ENCODE data around the gene SMIM24.
"Not testable (repeated sequence)": the region's sequence is repeated elsewhere in the genome, so short reads cannot be mapped to it uniquely, and the experiment has no call there.

SMIM24 gene

GRCh38 chr19:3454656-3455392 is 25.5 kb downstream of the SMIM24 start:
- no peak for DNase-seq

- DNase-seq = no peak
Observed at GRCh38 chr19:3453840-3454239, 26.5 kb downstream of the SMIM24 start.

DNA sequence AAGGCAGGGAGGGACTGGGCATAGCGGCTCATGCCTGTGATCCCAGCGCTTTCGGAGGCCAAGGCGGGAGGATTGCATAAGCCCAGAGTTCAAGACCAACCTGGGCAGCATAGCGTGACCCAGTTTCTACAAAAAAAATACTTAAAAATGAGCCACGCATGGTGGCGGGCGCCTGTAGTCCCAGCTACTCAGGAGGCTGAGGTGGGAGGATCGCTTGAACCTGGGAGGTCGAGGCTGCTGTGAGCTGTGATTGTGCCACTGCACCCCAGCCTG is 27.4 kb downstream of the SMIM24 start:
- not testable (repeated sequence) for DNase-seq

DNA sequence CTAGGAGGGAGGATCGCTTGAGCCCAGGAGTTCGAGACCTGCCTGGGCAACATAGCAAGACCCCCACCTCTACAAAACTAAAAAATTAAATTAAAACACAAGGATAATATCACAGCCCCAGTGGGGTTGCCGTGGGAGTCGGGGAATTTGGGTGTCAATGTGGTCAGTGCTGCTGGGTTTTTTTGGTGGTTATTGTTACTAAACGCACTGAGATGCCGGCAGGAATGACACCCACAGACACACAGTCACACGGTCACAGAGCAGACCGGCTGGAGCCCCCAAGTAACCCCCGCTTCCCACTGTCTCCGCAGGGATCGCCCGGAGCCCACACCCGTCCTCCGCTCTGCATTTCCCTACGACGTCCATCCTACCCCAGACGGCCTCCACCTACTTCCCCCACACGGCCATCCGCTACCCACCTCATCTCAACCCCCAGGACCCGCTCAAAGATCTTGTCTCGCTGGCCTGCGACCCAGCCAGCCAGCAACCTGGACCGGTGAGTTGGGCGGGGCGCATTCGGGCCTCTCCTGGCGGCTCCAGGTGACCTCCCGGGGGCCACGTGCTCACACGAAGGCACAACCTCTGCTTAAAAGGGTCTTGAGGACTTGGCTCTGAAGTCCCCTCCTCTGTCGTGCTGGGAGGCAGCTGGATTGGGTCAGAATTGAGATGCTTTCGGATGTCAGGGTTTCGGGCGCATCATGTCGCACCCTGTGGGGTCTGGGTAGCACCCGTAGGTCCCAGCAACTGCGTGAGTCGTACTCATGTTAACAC is 28.0 kb downstream of the SMIM24 start:
- no peak for DNase-seq

- DNase-seq = no peak
Observed at GRCh38 chr19:3451451-3451866, 28.9 kb downstream of the SMIM24 start.

- peak; percentile 83 for DNase-seq
Observed at GRCh38 chr19:3450796-3451411, 29.4 kb downstream of the SMIM24 start.

GRCh38 chr19:3448616-3449334 is 31.6 kb downstream of the SMIM24 start:
- DNase-seq = no peak

DNA sequence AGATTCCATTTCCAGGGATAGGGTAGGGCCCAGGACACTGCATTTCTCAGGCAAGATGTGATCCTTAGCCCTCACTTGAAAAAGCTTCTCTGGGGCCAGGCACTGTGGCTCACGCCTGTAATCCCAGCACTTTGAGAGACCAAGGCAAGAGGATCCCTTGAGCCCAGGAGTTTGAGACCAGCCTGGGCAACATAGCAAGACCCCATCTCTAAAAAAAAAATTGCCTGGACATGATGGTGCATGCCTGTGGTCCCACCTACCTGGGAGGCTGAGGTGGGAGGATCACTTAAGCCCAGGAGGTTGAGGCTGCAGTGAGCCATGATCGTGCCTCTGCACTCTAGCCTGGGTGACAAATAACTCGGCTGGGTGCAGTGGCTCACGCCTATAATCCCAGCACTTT is 33.7 kb downstream of the SMIM24 start:
- not testable (repeated sequence) for DNase-seq

DNA sequence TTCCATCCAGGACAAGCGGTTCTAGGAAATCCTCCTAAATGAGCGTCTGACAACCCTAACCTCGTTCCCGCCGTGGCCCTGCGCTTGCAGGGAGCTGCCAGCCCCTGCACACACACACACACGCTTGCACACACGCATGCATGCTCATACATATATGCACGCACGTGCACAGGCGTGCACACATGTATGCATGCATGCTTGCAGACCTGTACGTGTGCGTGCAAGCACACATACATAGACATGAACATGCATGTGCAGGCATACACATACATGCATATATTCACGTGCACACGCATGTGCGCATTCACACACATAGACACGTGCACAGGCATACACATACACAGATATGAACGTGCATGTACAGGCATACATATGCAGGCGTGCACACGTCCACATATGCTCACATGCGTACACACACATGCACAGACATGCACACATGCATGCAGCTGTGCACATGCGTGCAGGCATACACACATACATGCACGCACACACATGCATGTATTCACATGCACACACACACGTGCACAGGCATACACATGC is 35.6 kb downstream of the SMIM24 start:
- no peak for DNase-seq

DNA sequence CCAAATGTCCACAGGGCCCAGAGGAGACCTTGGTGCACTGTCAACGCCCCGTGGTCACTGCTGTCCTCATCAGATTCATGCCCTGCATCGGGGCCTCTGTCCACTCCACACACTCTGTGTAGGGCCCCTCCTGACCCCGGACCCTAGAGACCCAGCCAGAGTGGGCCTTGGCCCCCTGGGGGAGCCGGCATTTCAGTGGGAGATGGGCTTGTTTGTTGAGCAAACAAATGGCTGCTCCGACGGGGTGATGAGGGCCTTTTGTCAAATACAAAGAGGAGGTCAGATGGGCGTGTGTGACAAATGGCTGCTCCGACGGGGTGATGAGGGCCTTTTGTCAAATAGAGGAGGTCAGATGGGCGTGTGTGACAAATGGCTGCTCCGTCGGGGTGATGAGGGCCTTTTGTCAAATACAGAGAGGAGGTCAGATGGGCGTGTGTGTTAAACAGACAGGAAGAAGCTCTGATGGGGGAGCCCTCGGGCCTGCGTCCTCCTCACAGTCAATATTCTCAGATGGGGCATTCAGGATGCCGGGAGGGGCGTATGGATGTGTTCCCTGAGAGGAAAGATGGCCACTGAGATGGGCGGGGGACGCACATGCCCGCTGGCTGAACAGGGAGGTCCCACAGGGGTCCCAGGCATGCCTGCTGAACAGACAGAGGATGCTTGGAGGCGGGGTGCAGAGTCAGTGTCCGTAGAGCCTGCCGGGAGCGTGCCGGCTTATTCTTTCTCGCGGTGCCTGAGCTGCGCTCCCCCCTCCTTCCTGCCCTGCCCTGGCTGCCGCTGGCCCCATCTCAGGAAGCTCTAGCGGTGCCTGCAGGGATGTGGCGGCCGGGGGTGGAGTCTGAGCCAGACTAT is 36.3 kb downstream of the SMIM24 start:
- no peak for DNase-seq

DNA sequence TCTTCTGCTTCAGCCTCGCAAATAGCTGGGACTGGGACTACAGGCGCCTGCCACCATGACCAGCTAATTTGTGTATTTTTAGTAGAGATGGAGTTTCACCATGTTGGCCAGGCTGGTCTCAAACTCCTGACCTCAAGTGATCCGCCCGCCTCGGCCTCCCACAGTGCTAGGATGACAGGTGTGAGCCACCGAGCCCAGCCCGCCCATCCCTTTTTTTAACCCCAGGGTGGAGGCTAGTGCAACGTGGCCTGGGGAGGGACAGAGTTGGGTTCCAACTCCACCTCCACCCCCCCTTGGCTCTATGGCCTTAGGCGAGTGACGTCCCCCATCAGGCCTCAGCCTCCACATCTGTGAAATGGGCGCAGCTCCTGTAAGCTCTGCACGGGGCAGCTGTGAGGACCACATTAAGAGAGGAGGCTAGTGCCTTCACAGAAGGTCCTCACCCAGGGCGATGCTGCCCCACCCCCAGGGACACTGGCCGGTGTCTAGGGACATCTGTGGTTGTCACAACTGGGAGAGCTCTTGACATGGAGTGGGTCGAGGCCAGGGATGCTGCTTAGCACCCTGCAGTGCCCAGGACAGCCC is 37.7 kb downstream of the SMIM24 start:
- no peak for DNase-seq

GRCh38 chr19:3441986-3442329 is 38.4 kb downstream of the SMIM24 start:
- no peak for DNase-seq

- DNase-seq = no peak
Observed at GRCh38 chr19:3441089-3441985, 39.0 kb downstream of the SMIM24 start.

DNA sequence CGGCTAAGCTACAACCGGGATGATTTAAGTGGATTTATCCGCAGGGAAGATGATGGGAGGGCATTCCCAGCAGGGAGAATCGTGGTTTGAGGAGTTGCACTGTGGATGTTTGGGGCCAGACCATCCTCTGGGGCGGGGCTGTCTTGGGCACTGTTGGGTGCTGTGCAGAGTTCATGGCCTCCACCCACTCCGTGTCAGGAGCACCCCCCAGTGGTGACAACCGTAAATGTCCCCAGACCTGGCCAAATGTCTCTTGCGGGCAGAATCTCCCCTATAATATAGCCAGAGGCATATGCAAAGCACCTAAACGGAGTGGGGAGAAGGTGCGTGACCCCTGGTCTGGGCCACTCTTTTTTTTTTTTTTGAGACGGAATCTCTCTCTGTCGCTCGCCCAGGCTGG is 40.2 kb downstream of the SMIM24 start:
- no peak for DNase-seq

DNA sequence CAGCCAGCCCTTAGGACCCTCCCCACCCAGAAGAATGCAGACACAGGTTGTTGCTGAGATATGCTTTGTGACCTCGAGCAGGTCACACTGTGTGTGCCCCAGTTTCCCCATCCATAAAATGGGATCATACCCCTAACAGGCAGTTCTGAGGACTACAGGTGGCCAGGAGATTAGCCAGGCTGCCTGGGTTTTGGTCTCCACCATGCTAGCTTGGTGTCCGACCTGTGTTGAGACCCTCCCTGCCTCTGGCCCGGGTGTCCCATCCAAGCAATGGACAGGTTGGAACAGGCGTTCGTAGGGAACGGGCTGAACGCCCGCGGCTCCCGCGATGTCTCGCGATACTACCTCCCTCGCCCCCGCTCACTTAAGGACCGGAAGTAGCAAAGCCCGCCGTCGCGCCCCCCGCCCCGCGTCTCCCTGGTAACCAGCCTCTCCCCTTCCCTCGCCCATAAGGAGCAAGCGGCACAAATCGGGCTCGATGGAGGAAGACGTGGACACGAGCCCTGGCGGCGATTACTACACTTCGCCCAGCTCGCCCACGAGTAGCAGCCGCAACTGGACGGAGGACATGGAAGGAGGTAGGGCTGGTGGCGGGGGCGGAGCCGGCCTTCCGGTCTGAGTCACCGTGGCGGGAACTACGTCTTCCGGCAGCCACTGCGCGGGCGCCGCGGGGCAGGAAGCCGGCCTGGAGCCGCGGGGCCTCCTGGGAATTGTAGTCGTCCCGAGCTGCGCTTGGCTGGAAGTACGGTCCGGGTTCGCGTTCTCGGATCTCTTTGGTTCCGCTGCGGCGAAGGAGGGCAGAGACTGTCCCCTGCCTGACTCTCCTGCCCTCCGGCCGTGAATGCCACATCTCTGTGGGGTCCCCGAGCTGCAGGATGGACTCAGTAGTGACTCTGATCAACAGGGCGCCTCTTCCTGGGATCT is 45.4 kb downstream of the SMIM24 start:
- DNase-seq = peak; percentile 94

DNA sequence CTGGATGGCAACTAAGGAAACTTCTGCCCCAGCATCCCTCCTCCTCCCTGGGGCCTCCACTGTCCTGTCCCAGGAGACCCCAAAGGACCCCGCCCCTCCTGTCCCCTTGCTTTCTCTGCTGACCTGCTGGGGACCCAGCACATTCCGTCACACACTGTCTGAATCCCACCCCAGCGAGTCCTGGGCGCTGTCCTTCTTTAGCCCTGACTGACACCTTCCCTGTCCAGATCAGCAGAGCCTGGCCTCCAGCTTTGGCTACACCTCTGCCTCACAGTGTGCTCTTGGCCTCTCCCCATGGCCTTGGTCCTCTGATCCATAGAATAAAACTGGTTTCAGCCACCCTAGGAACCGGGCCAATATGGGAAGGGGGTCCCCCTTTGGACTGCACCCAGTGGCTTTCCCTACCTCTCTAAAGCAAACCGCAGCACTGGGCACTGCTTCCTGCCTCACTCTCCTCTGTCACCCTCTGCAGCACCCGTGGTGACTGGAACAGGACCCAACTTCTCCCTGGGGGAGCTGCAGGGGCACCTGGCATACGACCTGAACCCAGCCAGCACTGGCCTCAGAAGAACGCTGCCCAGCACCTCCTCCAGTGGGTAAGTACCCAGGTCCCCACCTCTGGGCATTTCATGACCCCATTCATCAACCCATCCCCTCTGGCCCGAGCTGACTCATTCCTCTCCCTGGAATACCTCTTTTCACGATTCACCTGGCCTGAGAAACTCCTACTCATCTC is 46.4 kb downstream of the SMIM24 start:
- no peak for DNase-seq

DNA sequence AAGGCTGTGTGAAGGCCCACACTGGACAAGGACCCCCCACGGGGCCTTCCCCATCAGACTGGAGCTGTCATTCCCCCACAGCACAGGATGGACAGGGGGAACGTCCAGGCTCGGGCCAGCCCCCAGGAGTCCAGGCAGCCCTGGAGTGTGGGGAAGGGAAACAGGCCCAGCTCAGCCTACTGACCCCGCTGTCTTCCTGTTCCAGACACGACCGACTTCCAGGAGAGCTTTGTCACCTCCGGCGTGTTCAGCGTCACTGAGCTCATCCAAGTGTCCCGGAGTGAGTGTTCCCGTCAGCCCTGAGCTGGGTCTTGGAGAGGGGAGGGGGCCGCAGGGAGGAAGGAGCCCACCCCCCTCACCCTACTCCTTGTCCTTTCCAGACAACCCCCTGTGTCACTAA is 47.0 kb downstream of the SMIM24 start:
- DNase-seq = no peak

DNA sequence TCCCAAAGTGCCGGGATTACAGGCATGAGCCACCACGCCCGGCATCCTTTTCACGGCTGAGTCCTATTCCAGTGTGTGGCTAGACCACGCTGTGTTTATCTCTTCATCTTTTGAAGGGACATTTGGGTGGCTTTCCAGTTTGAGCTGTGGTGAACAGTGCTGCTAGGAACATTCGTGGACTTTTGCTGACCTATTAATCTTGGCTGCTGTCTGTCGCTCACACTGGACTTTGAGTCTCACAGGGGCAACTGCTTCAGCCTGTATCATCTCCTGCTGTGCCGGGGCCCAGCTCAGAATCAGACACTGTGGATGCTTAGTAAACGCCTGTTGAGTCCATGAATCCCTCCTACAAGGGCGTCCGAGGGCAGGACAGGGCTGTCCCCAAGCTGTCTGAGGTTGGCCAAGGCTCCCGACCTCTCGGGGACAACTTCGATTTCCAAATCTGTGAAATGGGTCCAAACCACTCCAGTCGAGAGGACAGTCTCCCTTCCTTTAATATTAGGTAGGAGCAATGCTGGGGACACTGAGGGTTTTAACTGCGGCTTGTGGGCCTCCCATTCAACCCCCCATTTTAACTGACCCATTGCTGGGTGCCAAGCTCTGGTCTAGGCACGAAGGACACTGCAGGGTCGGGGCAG is 48.4 kb downstream of the SMIM24 start:
- no peak for DNase-seq

- DNase-seq = not testable (repeated sequence)
Observed at GRCh38 chr19:3430366-3430680, 50.0 kb downstream of the SMIM24 start.
